Activated naive CD8-positive, alpha-beta T cell treated with anti-CD3 and anti-CD28 coated beads, Interleukin-2, amount 10 ng/mL, durations not matched to agents 7 days and 5 days (primary cell): ENCODE results near the gene PIK3CD. TPM values are rescaled to one million over a fixed set of nuclear protein-coding genes. Genes with fewer than 3 reads are reported as not detected.

Source experiments
- ATAC-seq: fragments of 150-1000 bp; cut with Tn5 transposase; one replicate; pipeline ENCODE4 v1.10.0; 2021; ENCODE audit warnings: low read depth, moderate library complexity
- POLR2A ChIA-PET: fragments of 350-600 bp; sonication (Branson Sonifier 250); formaldehyde crosslinking; loops from one replicate; lab custom pipeline; 2021; ENCODE audit warnings: antibody characterized with exemption; lab: Charles Lee
- DNase-seq: peaks from one replicate; pipeline ENCODE4 v3.0.0; 2021
- H3K27ac Mint-ChIP-seq: one replicate; pipeline ENCODE4 v1.8.0; 2022; ENCODE audit warnings: mild to moderate bottlenecking, mixed read lengths
- H3K27me3 Mint-ChIP-seq: one replicate; pipeline ENCODE4 v1.8.0; 2022; ENCODE audit warnings: mild to moderate bottlenecking, moderate library complexity, mixed read lengths
- H3K36me3 Mint-ChIP-seq: one replicate; pipeline ENCODE4 v1.8.0; 2021; ENCODE audit warnings: mild to moderate bottlenecking, mixed read lengths
- H3K4me1 Mint-ChIP-seq: one replicate; pipeline ENCODE4 v1.8.0; 2021; ENCODE audit warnings: mixed read lengths
- H3K4me3 Mint-ChIP-seq: one replicate; pipeline ENCODE4 v1.8.0; 2022; ENCODE audit warnings: mild to moderate bottlenecking, moderate library complexity, mixed read lengths
- H3K9me3 Mint-ChIP-seq: one replicate; pipeline ENCODE4 v1.8.0; 2021; ENCODE audit warnings: mixed read lengths
- total RNA-seq, 2 experiments: library from RNA; stranded (reverse); gene quantifications; one replicate each; pipeline ENCODE4 v1.2.3, GENCODE V29; 2021

The PIK3CD gene
- total RNA-seq, 2 experiments from 2014 or later, result 250 TPM

- peaks cover 15% of the 10 kb centered on the region for H3K36me3 Mint-ChIP-seq
- no peak for DNase-seq
- H3K27ac Mint-ChIP-seq, result no peak overlapping the region
- no peaks in the 10 kb centered on the region for H3K9me3 Mint-ChIP-seq
- ATAC-seq, result no peak
- H3K4me3 Mint-ChIP-seq, result no peak overlapping the region
- no peaks in the 10 kb centered on the region for H3K27me3 Mint-ChIP-seq
- peaks cover 11% of the 10 kb centered on the region for H3K4me1 Mint-ChIP-seq
- POLR2A ChIA-PET, result no interaction called here
Observed at GRCh38 chr1:9767964-9768668, 116.6 kb downstream of the PIK3CD start.

GRCh38 chr1:9768983-9769382 is 117.5 kb downstream of the PIK3CD start:
- Mint-ChIP-seq H3K36me3 (peaks cover 14% of the 10 kb centered on the region), H3K27ac (no peak overlapping the region)

GRCh38 chr1:9770298-9770697 is 118.8 kb downstream of the PIK3CD start:
- Mint-ChIP-seq H3K4me3 (no peak overlapping the region), H3K27me3 (no peaks in the 10 kb centered on the region), H3K4me1 (peaks cover 7% of the 10 kb centered on the region), H3K9me3 (no peaks in the 10 kb centered on the region), H3K36me3 (peaks cover 10% of the 10 kb centered on the region), H3K27ac (no peak overlapping the region)
- no peak for ATAC-seq
- POLR2A ChIA-PET, result interaction anchor here (0.6 kb wide), 1 partner anchor 168 kb away, joined by 3 read pairs; no protein-coding TSS in a partner anchor
- no peak for DNase-seq

More at GRCh38 chr1:9768983-9769382, 117.5 kb downstream of the PIK3CD start:
- POLR2A ChIA-PET, result no interaction called here
- H3K27me3 Mint-ChIP-seq, result no peaks in the 10 kb centered on the region
- no peaks in the 10 kb centered on the region for H3K9me3 Mint-ChIP-seq
- no peak overlapping the region for H3K4me3 Mint-ChIP-seq
- peaks cover 7% of the 10 kb centered on the region for H3K4me1 Mint-ChIP-seq
- no peak for DNase-seq
- ATAC-seq, result no peak

GRCh38 chr1:9774712-9775679 is 123.5 kb downstream of the PIK3CD start:
- H3K4me3 Mint-ChIP-seq, result no peak overlapping the region
- DNase-seq, result no peak
- ATAC-seq, result no peak
- H3K9me3 Mint-ChIP-seq, result no peaks in the 10 kb centered on the region
- POLR2A ChIA-PET, result no interaction called here
- no peak overlapping the region for H3K27ac Mint-ChIP-seq
- H3K36me3 Mint-ChIP-seq, result peaks cover 14% of the 10 kb centered on the region
- peaks cover 7% of the 10 kb centered on the region for H3K4me1 Mint-ChIP-seq
- H3K27me3 Mint-ChIP-seq, result no peaks in the 10 kb centered on the region

GRCh38 chr1:9776685-9777084 is 125.2 kb downstream of the PIK3CD start:
- no peak overlapping the region for H3K27ac Mint-ChIP-seq
- no peak overlapping the region for H3K4me3 Mint-ChIP-seq
- peaks cover 14% of the 10 kb centered on the region for H3K36me3 Mint-ChIP-seq
- POLR2A ChIA-PET, result no interaction called here
- ATAC-seq (no peak), DNase-seq (no peak)
- no peaks in the 10 kb centered on the region for H3K27me3 Mint-ChIP-seq
- peaks cover 7% of the 10 kb centered on the region for H3K4me1 Mint-ChIP-seq
- no peaks in the 10 kb centered on the region for H3K9me3 Mint-ChIP-seq

Other genes with a start within 250 kb of the PIK3CD start
- gene SLC25A33, start 112.3 kb upstream of the PIK3CD start, total RNA-seq, result 1 to 10 TPM; 3.3 to 3.9 TPM
- 10 to 100 TPM; 16.1 TPM for gene TMEM201, start 62.8 kb upstream of the PIK3CD start, total RNA-seq
- 100 to 1,000 TPM; 104 to 106 TPM for gene CLSTN1, start 172.2 kb downstream of the PIK3CD start, total RNA-seq